Measurements from ENCODE around the gene C10orf120. TPM values are rescaled to one million over a fixed set of nuclear protein-coding genes. Genes with fewer than 3 reads are reported as not detected.

The C10orf120 gene
- total RNA-seq, 4 donors from 2014 or later, result not detected

GRCh38 chr10:122648599-122649428 lies 50.8 kb downstream of the C10orf120 start:
- Histone ChIP-seq H3K9me3 (no peaks in the 10 kb centered on the region), H3K4me1 (no peaks in the 10 kb centered on the region), H3K36me3 (no peaks in the 10 kb centered on the region), H3K27me3 (no peaks in the 10 kb centered on the region), H3K4me3 (no peak overlapping the region), H3K27ac (no peak overlapping the region)
- no peak for DNase-seq
- TF ChIP-seq CTCF (IDR thresholded peaks at IDR 0.05) (no peak), POLR2A (IDR thresholded peaks at IDR 0.05) (no peak)
- intact Hi-C loops (cut with DNase I; ENCODE audit: low total_unique reads), result no loop called here

Other genes starting within 250 kb of the C10orf120 start
- not detected for gene ARMS2, start 245.2 kb downstream of the C10orf120 start, total RNA-seq
- gene HTRA1, start 238.3 kb downstream of the C10orf120 start, total RNA-seq, result 100 to 1,000 TPM in 3 of 4 donors, 10 to 100 TPM in 1; 98.3 to 153 (median 142) TPM
- gene DMBT1, start 139.1 kb downstream of the C10orf120 start, total RNA-seq, result under 1 TPM in 3 of 4 donors, not detected in 1; under 0.01 to 0.21 (median 0.15) TPM
- 1 to 10 TPM in 2 of 4 donors, under 1 TPM in 1, not detected in 1; 0.97 to 1.5 (median 1.3) TPM for gene CUZD1, start 146.0 kb upstream of the C10orf120 start, total RNA-seq
- gene FAM24B, start 179.7 kb upstream of the C10orf120 start, total RNA-seq, result 1 to 10 TPM in 2 of 4 donors, under 1 TPM in 1, not detected in 1; 0.88 to 2.3 (median 2.3) TPM
- not detected for gene FAM24A, start 210.8 kb upstream of the C10orf120 start, total RNA-seq

All from uterus (tissue), 4 donors.